Measurements from ENCODE around the gene FGF14.

Gene FGF14

GRCh38 chr13:102401766-102402165 is at the start of gene FGF14:
FGF14 (minus strand) TSS chr13:102402048.
- no peak for DNase-seq (ENCODE audit: low read depth)

GRCh38 chr13:102443249-102443648 is 41.4 kb upstream of the FGF14 start:
- DNase-seq (ENCODE audit: low read depth): no peak

GRCh38 chr13:102441085-102441484 is 39.2 kb upstream of the FGF14 start:
- DNase-seq (ENCODE audit: low read depth): no peak

- no peak for DNase-seq (ENCODE audit: low read depth)
Measured at GRCh38 chr13:102440259-102440936, 38.5 kb upstream of the FGF14 start.

GRCh38 chr13:102422690-102423089 is 20.8 kb upstream of the FGF14 start:
- DNase-seq (ENCODE audit: low read depth): no peak

GRCh38 chr13:102405499-102406100 is 3.8 kb upstream of the FGF14 start:
- DNase-seq (ENCODE audit: low read depth): no peak

- DNase-seq (ENCODE audit: low read depth): peak; percentile 17
Measured at GRCh38 chr13:102402290-102402689, 442 bp upstream of the FGF14 start.

GRCh38 chr13:102401265-102401664 is 583 bp downstream of the FGF14 start:
- no peak for DNase-seq (ENCODE audit: low read depth)

GRCh38 chr13:102400675-102401145 is 1.1 kb downstream of the FGF14 start:
- no peak for DNase-seq (ENCODE audit: low read depth)

- no peak for DNase-seq (ENCODE audit: low read depth)
Measured at GRCh38 chr13:102399791-102400674, 1.8 kb downstream of the FGF14 start.

- DNase-seq (ENCODE audit: low read depth): no peak
Measured at GRCh38 chr13:102395939-102396338, 5.9 kb downstream of the FGF14 start.

GRCh38 chr13:102395174-102395573 is 6.7 kb downstream of the FGF14 start:
- no peak for DNase-seq (ENCODE audit: low read depth)

- peak; percentile 89 for DNase-seq (ENCODE audit: low read depth)
Measured at GRCh38 chr13:102394158-102395053, 7.4 kb downstream of the FGF14 start.

- no peak for DNase-seq (ENCODE audit: low read depth)
Measured at GRCh38 chr13:102392481-102393209, 9.2 kb downstream of the FGF14 start.

GRCh38 chr13:102386461-102386860 is 15.4 kb downstream of the FGF14 start:
- no peak for DNase-seq (ENCODE audit: low read depth)

- no peak for DNase-seq (ENCODE audit: low read depth)
Measured at GRCh38 chr13:102380012-102380411, 21.8 kb downstream of the FGF14 start.

GRCh38 chr13:102376318-102376717 is 25.5 kb downstream of the FGF14 start:
- DNase-seq (ENCODE audit: low read depth): no peak

GRCh38 chr13:102374726-102375125 is 27.1 kb downstream of the FGF14 start:
- DNase-seq (ENCODE audit: low read depth): no peak

GRCh38 chr13:102374233-102374632 is 27.6 kb downstream of the FGF14 start:
- DNase-seq (ENCODE audit: low read depth): no peak

- no peak for DNase-seq (ENCODE audit: low read depth)
Measured at GRCh38 chr13:102373221-102373620, 28.6 kb downstream of the FGF14 start.

- no peak for DNase-seq (ENCODE audit: low read depth)
Measured at GRCh38 chr13:102369302-102369701, 32.5 kb downstream of the FGF14 start.
